Choroid plexus epithelial cell (primary cell): Measurements from ENCODE around the gene WWOX.
"Not testable (repeated sequence)": the region's sequence is repeated elsewhere in the genome, so short reads cannot be mapped to it uniquely, and the experiment has no call there.

Source experiments
- DNase-seq: peaks from one replicate; pipeline ENCODE4 v3.0.0-alpha.2; 2010; ENCODE audit warnings: low read depth
- H3K4me3 ChIP-seq: 2 replicates; pipeline ENCODE4 v1.5.1; 2011; ENCODE audit warnings: low read depth, mild to moderate bottlenecking, control low read depth, low read length, moderate library complexity
- TF ChIP-seq, protein P1 (sequence below): conservative IDR thresholded peaks from 2 replicates; pipeline ENCODE4 v1.5.1; 2011; ENCODE audit warnings: low read depth, mild to moderate bottlenecking, control low read depth, inconsistent platforms, low read length, moderate library complexity

Gene WWOX

DNA sequence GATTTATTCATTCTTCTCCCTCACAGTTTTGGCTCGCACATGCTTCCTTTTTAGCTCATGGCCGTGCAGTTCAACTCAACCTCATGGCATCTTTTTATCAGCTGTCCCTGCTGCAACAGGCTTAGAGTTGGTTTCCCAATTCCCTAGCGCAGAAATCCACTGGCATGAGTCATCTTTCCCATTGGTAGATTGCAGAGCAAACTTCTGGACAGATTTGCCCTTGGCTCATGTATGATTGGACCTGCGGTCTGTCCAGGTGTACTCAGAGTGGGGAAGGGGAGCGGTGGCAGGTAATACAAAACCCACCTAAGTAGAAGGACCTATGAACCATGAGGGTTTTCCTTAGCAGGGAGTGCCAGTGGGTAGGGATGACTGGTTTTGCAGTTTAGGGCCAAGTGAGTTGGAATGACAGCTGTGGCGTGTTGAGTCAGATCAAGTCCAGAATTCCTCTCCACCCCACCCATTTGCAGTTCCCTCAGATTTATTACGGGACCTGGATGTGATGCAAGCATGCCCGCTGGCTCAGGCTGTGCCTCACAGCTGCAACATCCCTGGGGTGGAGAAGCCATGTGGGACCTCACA lies 584.7 kb downstream of the WWOX start:
- DNase-seq, result peak; percentile 73
- no peak overlapping the region for H3K4me3 ChIP-seq

DNA sequence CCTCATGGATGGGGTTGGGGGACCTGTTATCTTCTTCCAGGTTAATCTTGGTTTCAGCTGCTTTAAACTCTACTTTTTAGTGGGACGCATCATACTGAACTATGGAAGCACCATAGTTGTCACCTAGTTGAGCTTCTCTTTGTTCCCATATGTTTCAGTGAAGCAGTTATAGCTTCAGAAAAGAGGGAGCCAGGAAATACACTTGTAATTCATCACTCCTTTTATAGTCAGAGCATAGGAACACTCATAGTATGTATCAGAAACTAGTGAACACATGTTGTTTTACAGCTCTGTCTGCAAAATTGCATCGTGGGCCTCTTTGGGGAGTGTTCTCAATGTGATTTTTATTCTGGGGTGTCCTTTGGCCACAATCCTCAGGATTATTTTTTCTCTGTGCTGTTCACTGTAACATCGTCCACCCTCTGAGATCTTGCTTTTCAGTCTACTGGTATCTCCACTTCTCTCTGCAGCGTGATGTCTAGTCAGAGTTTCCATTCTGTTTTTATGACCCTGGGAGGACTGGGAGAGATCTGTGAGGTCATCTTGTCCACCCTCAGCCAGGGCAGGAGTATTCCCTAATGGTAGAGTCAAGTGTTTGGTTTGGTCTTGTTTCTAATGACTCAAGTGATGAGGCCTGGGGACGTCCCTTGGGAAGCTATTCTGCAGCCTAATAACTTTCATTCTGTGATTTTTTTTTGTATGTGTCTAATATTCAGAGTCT lies 585.4 kb downstream of the WWOX start:
- no peak overlapping the region for H3K4me3 ChIP-seq
- TF ChIP-seq, protein P1, sequence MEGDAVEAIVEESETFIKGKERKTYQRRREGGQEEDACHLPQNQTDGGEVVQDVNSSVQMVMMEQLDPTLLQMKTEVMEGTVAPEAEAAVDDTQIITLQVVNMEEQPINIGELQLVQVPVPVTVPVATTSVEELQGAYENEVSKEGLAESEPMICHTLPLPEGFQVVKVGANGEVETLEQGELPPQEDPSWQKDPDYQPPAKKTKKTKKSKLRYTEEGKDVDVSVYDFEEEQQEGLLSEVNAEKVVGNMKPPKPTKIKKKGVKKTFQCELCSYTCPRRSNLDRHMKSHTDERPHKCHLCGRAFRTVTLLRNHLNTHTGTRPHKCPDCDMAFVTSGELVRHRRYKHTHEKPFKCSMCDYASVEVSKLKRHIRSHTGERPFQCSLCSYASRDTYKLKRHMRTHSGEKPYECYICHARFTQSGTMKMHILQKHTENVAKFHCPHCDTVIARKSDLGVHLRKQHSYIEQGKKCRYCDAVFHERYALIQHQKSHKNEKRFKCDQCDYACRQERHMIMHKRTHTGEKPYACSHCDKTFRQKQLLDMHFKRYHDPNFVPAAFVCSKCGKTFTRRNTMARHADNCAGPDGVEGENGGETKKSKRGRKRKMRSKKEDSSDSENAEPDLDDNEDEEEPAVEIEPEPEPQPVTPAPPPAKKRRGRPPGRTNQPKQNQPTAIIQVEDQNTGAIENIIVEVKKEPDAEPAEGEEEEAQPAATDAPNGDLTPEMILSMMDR, result no peak
- DNase-seq, result peak; percentile 13

More for the DNA sequence above, 584.7 kb downstream of the WWOX start:
- TF ChIP-seq, protein P1, result no peak

DNA sequence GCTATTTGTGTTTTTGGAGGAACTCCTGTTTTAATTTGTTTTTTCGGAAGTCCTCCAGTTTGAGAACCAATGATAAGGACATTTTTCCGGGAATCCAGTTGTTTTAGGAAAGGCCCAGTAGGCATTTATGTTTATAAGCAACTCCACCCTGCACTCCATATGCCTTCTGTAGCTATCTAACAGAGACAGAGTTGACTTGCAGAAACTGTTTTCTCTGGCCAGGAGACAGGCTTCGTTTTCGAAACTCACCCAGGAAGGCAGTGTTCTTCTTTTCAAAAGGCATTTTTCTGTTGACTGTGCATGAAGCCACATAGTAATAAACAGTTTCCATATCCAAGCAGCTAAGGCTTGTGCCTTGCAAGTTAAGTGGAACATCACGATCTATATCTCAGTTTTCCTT lies 587.1 kb downstream of the WWOX start:
- no peak overlapping the region for H3K4me3 ChIP-seq
- peak; percentile 17 for DNase-seq
- TF ChIP-seq, protein P1, result no peak

DNA sequence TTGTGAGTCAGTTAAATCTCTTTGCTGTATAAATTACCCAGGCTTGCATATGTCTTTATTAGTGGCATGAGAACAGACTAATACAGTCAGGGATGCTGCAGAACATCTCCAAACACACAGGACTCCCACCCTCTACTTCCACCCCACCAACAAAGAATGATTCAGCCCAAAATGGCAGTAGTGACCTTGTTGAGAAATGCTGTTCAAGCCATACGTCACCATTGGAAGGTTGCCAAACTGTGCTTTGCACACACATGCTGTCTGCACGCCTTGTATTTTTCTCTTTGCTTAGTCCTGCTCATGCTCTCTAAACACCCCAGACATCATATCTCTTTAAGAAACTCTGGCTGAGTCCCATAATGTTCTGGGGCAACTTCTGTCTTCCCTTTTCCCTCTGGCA lies 589.6 kb downstream of the WWOX start:
- no peak for DNase-seq
- no peak overlapping the region for H3K4me3 ChIP-seq
- TF ChIP-seq, protein P1, result no peak

DNA sequence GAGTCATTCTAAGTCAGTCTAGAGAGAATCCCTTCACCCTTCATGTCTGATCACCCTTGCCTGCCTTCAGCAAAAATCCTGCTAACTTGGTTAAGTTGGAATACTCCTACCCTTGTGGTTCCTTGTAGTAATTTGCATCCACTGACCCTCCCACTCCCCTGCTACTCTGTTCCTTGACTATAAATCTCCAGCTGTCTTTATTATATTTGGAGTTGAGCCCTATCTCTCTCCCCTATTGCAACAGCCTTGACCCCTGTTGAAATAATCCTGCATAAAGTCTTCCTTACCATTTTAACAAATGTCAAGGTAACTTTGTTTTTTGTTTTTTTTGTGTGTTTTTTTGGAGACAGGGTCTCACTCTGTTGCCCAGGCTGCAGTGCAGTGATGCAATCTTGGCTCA lies 590.1 kb downstream of the WWOX start:
- TF ChIP-seq, protein P1, result no peak

DNA sequence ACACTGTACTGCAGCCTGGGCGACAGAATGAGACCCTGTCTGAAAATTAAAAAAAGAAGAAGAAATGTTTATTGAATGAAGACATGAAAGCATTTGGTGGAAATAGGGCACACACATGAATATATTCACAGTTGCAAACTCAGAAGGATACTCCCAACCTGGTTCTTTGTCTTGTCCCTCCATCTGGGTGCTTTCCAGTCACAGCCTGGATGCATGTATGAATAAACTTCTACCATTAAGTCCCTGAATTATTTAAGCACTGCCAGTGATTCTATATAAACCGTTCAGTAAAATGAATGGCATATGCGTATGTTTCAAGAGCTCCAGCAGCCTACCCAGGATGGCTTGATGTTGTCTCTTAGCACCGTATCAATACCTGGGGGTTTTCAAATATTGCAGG lies 591.1 kb downstream of the WWOX start:
- TF ChIP-seq, protein P1, result no peak
- H3K4me3 ChIP-seq, result no peak overlapping the region
- no peak for DNase-seq

More for the DNA sequence above, 590.1 kb downstream of the WWOX start:
- no peak for DNase-seq
- H3K4me3 ChIP-seq, result no peak overlapping the region

DNA sequence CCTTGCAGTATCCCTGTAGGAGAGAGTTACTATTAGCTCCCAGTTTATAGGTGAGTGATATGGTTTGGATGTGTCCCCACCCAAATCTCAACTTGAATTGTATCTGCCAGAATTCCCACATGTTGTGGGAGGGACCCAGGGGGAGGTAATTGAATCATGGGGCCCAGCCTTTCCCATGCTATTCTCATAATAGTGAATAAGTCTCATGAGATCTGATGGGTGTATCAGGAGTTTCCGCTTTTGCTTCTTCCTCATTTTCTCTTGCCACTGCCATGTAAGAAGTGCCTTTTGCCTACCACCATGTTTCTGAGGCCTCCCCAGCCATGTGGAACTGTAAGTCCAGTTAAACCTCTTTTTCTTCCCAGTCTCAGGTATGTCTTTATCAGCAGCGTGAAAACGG lies 592.3 kb downstream of the WWOX start:
- H3K4me3 ChIP-seq, DNase-seq: not testable (repeated sequence)
